Astrocyte of the spinal cord (primary cell): ENCODE results near the gene TRIM49D2.
"Not testable (repeated sequence)": the region's sequence is repeated elsewhere in the genome, so short reads cannot be mapped to it uniquely, and the experiment has no call there.

Experiments
- DNase-seq: peaks from one replicate; pipeline ENCODE4 v3.0.0; 2011; ENCODE audit warnings: low read depth, low spot score
- H3K4me3 ChIP-seq: 2 replicates; pipeline ENCODE4 v1.5.1; 2011; ENCODE audit warnings: low read depth, mild to moderate bottlenecking, low read length, moderate library complexity
- CTCF ChIP-seq: IDR thresholded peaks from 2 replicates; pipeline ENCODE4 v1.5.1; 2012; ENCODE audit warnings: low read depth, mild to moderate bottlenecking, low read length, inconsistent platforms
- in situ Hi-C: cut with HindIII; loops from 2 replicates; pipeline ENCODE4 v1.10.0; 2017; ENCODE audit warnings: low sequenced_read_pairs

The TRIM49D2 gene, protein sequence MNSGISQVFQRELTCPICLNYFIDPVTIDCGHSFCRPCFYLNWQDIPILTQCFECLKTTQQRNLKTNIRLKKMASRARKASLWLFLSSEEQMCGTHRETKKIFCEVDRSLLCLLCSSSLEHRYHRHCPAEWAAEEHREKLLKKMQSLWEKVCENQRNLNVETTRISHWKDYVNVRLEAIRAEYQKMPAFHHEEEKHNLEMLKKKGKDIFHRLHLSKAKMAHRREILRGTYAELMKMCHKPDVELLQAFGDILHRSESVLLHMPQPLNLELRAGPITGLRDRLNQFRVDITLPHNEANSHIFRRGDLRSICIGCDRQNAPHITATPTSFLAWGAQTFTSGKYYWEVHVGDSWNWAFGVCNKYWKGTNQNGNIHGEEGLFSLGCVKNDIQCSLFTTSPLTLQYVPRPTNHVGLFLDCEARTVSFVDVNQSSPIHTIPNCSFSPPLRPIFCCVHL

GRCh38 chr11:89923764-89924163 lies at the start of gene TRIM49D2:
Gene TRIM49D2 (plus strand): TSS chr11:89924064. CDS start chr11:89926762, 2,698 bp downstream.
- DNase-seq, in situ Hi-C loops, H3K4me3 ChIP-seq: not testable (repeated sequence)

- DNase-seq, in situ Hi-C loops, H3K4me3 ChIP-seq: not testable (repeated sequence)
Observed at GRCh38 chr11:89877511-89877910, 46.4 kb upstream of the TRIM49D2 start.

- DNase-seq, in situ Hi-C loops, H3K4me3 ChIP-seq: not testable (repeated sequence)
Observed at GRCh38 chr11:89893245-89893644, 30.6 kb upstream of the TRIM49D2 start.

GRCh38 chr11:89900809-89901208 lies 23.1 kb upstream of the TRIM49D2 start:
- in situ Hi-C loops, H3K4me3 ChIP-seq, DNase-seq: not testable (repeated sequence)

- no peak for DNase-seq
- in situ Hi-C loops = no loop called here
- no peak for TF ChIP-seq CTCF
- no peak within 1 kb of the TSS for H3K4me3 ChIP-seq
Observed at GRCh38 chr11:89922195-89922660, 1.6 kb upstream of the TRIM49D2 start, which contains the start of gene TRIM49D1. Gene TRIM49D1 (minus strand): TSS chr11:89922245. CDS start chr11:89917710, 4,535 bp downstream.

GRCh38 chr11:89960833-89961232 lies 37.0 kb downstream of the TRIM49D2 start:
- in situ Hi-C loops, H3K4me3 ChIP-seq, DNase-seq: not testable (repeated sequence)

GRCh38 chr11:89965737-89966136 lies 41.9 kb downstream of the TRIM49D2 start, which contains the start of gene TRIM64:
Gene TRIM64 (plus strand): TSS chr11:89966037. CDS start chr11:89968504, 2,467 bp downstream.
- DNase-seq, H3K4me3 ChIP-seq, in situ Hi-C loops: not testable (repeated sequence)
